Peyer's patch (tissue), 4 donors: ENCODE data around the gene MYO9A.

Experiments used
- CTCF ChIP-seq, 6 experiments: fragments of 450-650 bp in 4 of 6; fragments of 200-600 bp in 2 of 6; sonication (generic) in 1 of 6; IDR thresholded peaks; one replicate each; pipeline ENCODE4 v1.5.1; 2017 to 2019; ENCODE audit warnings: antibody characterized with exemption in 6 of 6, mild to moderate bottlenecking in 3 of 6, moderate library complexity in 1 of 6
- POLR2A ChIP-seq, 2 donors: fragments of 450-650 bp; IDR thresholded peaks; one replicate each; pipeline ENCODE4 v1.5.1; 2017; ENCODE audit warnings: antibody characterized with exemption in 2 of 2, mild to moderate bottlenecking in 2 of 2, moderate library complexity in 2 of 2

- TF ChIP-seq CTCF (IDR thresholded peaks at IDR 0.05) (no peak), POLR2A (IDR thresholded peaks at IDR 0.05) (no peak)
Measured at GRCh38 chr15:71813723-71814470, 304.1 kb downstream of the MYO9A start.
